ENCODE data around the gene B4GALT2. TPM values are rescaled to one million over a fixed set of nuclear protein-coding genes. Genes with fewer than 3 reads are reported as not detected.

B4GALT2 gene
- total RNA-seq, result 75.3 and 79.8 TPM in 2 replicates

GRCh38 chr1:43978551-43979260 is at the start of gene B4GALT2:
TSS of gene B4GALT2 (plus strand) at chr1:43979210. CDS start at chr1:43981161, 1,951 bp downstream.

GRCh38 chr1:43933386-43934100 is 45.5 kb upstream of the B4GALT2 start, which contains the start of gene ARTN:
TSS of gene ARTN (plus strand) at chr1:43933801. CDS start at chr1:43935657, 1,856 bp downstream.

GRCh38 chr1:43946236-43947060 is 32.6 kb upstream of the B4GALT2 start, which contains the start of gene IPO13:
TSS of gene IPO13 (plus strand) at chr1:43946950. CDS start at chr1:43947601, 651 bp downstream.

GRCh38 chr1:43969746-43970466 is 9.1 kb upstream of the B4GALT2 start, which contains the start of gene DPH2:
TSS of gene DPH2 (plus strand) at chr1:43970010. CDS start at chr1:43970176, 166 bp downstream.

GRCh38 chr1:43974443-43975248 is 4.4 kb upstream of the B4GALT2 start, which contains the start of gene ATP6V0B:
TSS of gene ATP6V0B (plus strand) at chr1:43974960. CDS start at chr1:43975041, 81 bp downstream.

GRCh38 chr1:43991476-43992231 is 12.6 kb downstream of the B4GALT2 start, which contains the start of gene CCDC24:
TSS of gene CCDC24 (plus strand) at chr1:43991599. CDS start at chr1:43991879, 280 bp downstream.

GRCh38 chr1:44031252-44032169 is 52.5 kb downstream of the B4GALT2 start, which contains the start of gene SLC6A9:
TSS of gene SLC6A9 (minus strand) at chr1:44031462. CDS start at chr1:44024277, 7,185 bp downstream.

Other genes with a start within 250 kb of the B4GALT2 start
- gene ARTN, start 45.4 kb upstream of the B4GALT2 start, total RNA-seq, result not detected in 2 replicates
- 19.9 and 20.3 TPM in 2 replicates for gene IPO13, start 32.3 kb upstream of the B4GALT2 start, total RNA-seq
- gene DPH2, start 9.2 kb upstream of the B4GALT2 start, total RNA-seq, result 10.1 and 19.7 TPM in 2 replicates
- 125 and 162 TPM in 2 replicates for gene ATP6V0B, start 4.2 kb upstream of the B4GALT2 start, total RNA-seq
- 2.3 and 4.5 TPM in 2 replicates for gene CCDC24, start 12.4 kb downstream of the B4GALT2 start, total RNA-seq
- 2.1 and 4.2 TPM in 2 replicates for gene SLC6A9, start 52.3 kb downstream of the B4GALT2 start, total RNA-seq
- gene KLF17, start 139.6 kb downstream of the B4GALT2 start, total RNA-seq, result under 0.01 and 0.19 TPM in 2 replicates
- not detected in 2 replicates for gene KLF18, start 162.4 kb downstream of the B4GALT2 start, total RNA-seq
- gene DMAP1, start 234.3 kb downstream of the B4GALT2 start, total RNA-seq, result 13.2 and 33.7 TPM in 2 replicates

Data from regular cardiac myocyte (primary cell).